Hematopoietic multipotent progenitor cell treated with erythropoietin and hydrocortisone succinate and interleukin-3 and kit ligand, for 8 days (in vitro differentiated cells): ENCODE results near the gene CLCN3.
"Not testable (repeated sequence)": the region's sequence is repeated elsewhere in the genome, so short reads cannot be mapped to it uniquely, and the experiment has no call there.

Experiments
- DNase-seq: peaks from one replicate; pipeline ENCODE4 v3.0.0-alpha.2; 2015

CLCN3 gene

GRCh38 chr4:169618286-169618685 lies 2.1 kb upstream of the CLCN3 start:
- DNase-seq, result no peak

DNA sequence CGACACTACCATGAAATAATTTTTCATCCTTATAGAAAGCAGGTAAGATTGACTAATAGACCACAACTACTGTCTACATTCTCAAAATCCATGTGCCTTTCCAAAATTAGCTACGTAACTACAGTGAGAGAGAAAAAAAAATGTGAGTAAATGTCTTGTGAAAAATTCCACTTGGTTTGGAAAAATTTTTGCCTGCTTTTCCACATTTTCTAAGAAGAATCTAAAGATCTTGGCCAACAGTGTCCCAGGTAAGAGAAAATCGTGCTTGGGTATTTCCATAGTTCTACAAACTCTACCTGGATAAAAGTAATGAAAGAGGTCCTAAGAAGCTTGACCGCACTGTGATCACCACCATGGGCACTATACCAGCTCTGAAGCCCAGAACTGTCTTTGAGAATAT lies 1.4 kb upstream of the CLCN3 start:
- no peak for DNase-seq

DNA sequence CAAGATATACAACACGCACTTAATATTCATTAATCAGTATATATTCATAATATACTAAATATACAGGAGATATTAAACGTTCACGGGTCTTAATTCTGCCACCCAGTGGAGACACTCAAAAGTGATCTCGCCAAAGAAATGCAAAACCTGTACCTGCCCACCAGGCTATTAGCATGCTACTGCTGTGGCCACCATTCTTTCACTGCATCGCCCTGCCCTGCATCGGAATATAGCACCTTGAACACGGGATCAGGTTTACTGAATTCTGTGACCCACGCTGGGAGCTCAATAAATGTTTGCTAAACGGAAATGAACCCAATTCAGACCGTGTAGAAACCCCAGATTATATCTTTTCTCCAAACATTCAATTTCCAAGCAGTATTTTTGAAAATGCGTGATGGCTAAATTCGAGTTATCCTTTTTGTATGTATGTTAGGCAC lies 840 bp upstream of the CLCN3 start:
- peak; percentile 82 for DNase-seq

DNA sequence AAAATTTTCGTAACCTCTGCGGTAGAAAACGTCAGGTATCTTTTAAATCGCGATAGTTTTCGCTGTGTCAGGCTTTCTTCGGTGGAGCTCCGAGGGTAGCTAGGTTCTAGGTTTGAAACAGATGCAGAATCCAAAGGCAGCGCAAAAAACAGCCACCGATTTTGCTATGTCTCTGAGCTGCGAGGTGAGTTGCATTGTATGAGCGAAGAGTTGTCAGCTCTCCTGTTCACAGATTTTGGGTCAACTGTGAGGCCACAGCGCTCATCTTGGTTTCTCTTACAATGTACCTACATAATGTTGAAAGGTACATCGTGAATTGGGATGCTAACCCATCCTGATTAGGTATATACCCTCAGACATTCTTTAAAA lies 486 bp downstream of the CLCN3 start:
- no peak for DNase-seq

GRCh38 chr4:169621731-169622492 lies 1.5 kb downstream of the CLCN3 start:
- peak; percentile 68 for DNase-seq

DNA sequence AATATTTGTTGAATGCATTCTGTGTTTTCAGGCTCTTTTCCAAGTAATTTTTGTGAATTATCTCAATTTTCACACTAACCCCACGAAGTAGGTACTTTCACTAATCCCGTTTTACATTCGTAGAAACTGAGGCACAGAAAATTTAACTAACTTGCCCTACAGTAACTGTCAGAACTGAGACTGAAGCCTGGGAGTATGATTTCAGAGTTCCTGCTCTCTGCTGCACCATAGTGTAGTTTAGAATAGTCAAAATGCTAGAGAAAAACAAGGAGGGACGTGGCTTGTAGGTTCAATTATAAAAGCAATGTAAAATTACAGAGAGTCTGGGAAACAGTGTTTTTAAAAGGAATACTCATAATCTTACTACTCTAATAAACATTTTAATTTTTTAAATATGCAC lies 2.2 kb downstream of the CLCN3 start:
- no peak for DNase-seq

DNA sequence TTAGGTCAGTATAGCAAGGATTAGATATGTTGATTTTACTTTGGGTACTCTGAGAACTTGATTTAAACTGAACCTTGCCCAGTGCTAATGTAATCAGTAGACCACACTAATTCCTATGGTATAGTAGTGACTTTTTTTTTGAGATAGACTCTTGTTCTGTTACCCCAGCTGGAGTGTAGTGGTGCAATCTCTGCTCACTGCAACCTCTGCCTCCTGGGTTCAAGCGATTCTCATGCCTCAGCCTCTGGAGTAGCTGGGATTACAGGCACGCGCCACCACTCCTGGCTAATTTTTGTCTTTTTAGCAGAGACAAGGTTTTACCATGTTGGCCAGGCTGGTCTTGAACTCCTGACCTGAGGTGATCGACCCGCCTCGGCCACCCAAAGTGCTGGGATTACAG lies 3.6 kb downstream of the CLCN3 start:
- not testable (repeated sequence) for DNase-seq

- peak; percentile 37 for DNase-seq
Observed at GRCh38 chr4:169625886-169626285, 5.5 kb downstream of the CLCN3 start.

- peak; percentile 98 for DNase-seq
Observed at GRCh38 chr4:169626331-169627282, 6.2 kb downstream of the CLCN3 start.

GRCh38 chr4:169627307-169627706 lies 6.9 kb downstream of the CLCN3 start:
- peak; percentile 91 for DNase-seq

GRCh38 chr4:169628579-169628978 lies 8.2 kb downstream of the CLCN3 start:
- DNase-seq, result peak; percentile 42

GRCh38 chr4:169630069-169630468 lies 9.7 kb downstream of the CLCN3 start:
- no peak for DNase-seq

- DNase-seq, result no peak
Observed at GRCh38 chr4:169632896-169633295, 12.5 kb downstream of the CLCN3 start.

DNA sequence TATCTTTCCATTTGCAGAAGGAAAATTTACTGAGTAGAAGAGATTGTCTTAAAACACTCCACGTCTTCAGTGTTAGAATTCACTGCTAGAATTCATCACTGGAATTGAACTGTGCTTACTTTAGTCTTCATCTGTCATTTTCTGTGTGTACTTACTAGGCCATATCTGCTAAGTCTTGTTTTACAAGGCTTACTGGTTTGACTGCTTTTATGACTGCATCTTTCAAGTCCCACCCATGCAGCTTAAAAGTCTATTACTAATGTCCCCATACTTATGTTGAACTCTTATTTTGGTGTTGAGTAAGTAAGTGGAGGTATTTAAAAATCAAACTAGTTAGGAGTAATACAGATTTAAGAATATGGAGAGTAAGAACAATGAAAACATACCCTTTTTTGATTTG lies 14.6 kb downstream of the CLCN3 start:
- DNase-seq, result no peak

- DNase-seq, result no peak
Observed at GRCh38 chr4:169640261-169640870, 20.0 kb downstream of the CLCN3 start.

GRCh38 chr4:169644802-169645201 lies 24.4 kb downstream of the CLCN3 start:
- no peak for DNase-seq

DNA sequence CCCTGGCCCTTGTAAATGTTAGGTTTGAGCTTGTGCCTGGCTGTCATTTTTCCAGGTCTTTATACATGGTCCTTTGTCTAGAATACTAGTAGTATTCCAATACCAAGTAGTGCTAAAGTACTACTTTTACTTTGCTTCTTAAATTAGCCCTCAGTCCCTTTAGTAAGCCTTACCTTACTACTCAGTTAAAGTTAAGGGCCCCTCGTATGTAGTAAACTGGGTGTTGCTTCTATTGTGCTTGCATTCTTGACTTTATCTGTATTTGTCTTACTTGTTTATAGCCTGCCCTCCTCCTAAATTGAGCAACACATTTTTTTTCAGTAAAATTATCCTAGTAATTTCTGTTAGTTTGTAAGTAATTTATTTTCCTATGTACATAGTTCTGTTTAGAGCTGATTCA lies 25.2 kb downstream of the CLCN3 start:
- no peak for DNase-seq

- DNase-seq, result peak; percentile 86
Observed at GRCh38 chr4:169649545-169650226, 29.3 kb downstream of the CLCN3 start.

GRCh38 chr4:169650227-169650936 lies 30.0 kb downstream of the CLCN3 start:
- peak; percentile 18 for DNase-seq

DNA sequence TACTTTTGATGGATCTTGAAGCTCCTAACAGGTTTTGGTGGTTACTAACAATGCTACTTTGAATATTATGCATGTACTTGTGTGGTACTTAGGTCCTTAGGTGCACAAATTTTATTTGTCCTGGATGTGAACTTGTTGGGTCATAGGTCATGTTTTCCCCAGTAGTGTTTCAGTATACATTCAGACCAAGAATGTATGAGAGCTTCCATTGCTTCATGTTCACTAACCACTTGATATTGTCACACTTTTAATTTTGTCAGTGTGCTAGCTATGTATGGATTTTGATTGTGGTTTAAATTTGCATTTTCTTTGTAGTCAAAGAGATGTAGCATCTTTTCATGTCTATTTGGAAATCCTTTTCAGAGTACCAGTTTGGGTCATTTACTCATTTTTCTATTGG lies 32.2 kb downstream of the CLCN3 start:
- DNase-seq, result no peak

- DNase-seq, result no peak
Observed at GRCh38 chr4:169655401-169655800, 35.0 kb downstream of the CLCN3 start.

GRCh38 chr4:169657470-169658107 lies 37.2 kb downstream of the CLCN3 start:
- no peak for DNase-seq
